Renal pelvis (tissue), 4 donors: Measurements from ENCODE around the gene MAP1LC3B2. TPM values are rescaled to one million over a fixed set of nuclear protein-coding genes. Genes with fewer than 3 reads are reported as not detected.

Experiments used
- DNase-seq: peaks from one replicate; pipeline ENCODE4 v3.0.0-alpha.2; 2013
- polyA plus RNA-seq, 3 donors: library from polyadenylated mRNA; unstranded; fragments of 120-200 nt; gene quantifications; one replicate each; pipeline ENCODE4 v1.2.1, GENCODE V29; 2013; ENCODE audit not compliant: insufficient read length in 3 of 3

The MAP1LC3B2 gene
- polyA plus RNA-seq, 3 donors, result 8.1 to 11.8 (median 11.5) TPM

GRCh38 chr12:116537101-116537904 lies 21.9 kb upstream of the MAP1LC3B2 start:
- peak; percentile 36 for DNase-seq

GRCh38 chr12:116538076-116538591 lies 21.0 kb upstream of the MAP1LC3B2 start:
- DNase-seq, result no peak

GRCh38 chr12:116538682-116539305 lies 20.4 kb upstream of the MAP1LC3B2 start:
- DNase-seq, result no peak

- no peak for DNase-seq
Measured at GRCh38 chr12:116539361-116539771, 19.8 kb upstream of the MAP1LC3B2 start.

- DNase-seq, result peak; percentile 86
Measured at GRCh38 chr12:116539905-116540482, 19.2 kb upstream of the MAP1LC3B2 start.

- no peak for DNase-seq
Measured at GRCh38 chr12:116540622-116541152, 18.5 kb upstream of the MAP1LC3B2 start.

- DNase-seq, result no peak
Measured at GRCh38 chr12:116541547-116542344, 17.4 kb upstream of the MAP1LC3B2 start.

GRCh38 chr12:116542345-116542956 lies 16.7 kb upstream of the MAP1LC3B2 start:
- no peak for DNase-seq

GRCh38 chr12:116544656-116545055 lies 14.5 kb upstream of the MAP1LC3B2 start:
- no peak for DNase-seq

GRCh38 chr12:116545144-116545543 lies 14.0 kb upstream of the MAP1LC3B2 start:
- DNase-seq, result no peak

- DNase-seq, result no peak
Measured at GRCh38 chr12:116545936-116546335, 13.2 kb upstream of the MAP1LC3B2 start.

GRCh38 chr12:116547955-116548501 lies 11.2 kb upstream of the MAP1LC3B2 start:
- DNase-seq, result peak; percentile 76

- no peak for DNase-seq
Measured at GRCh38 chr12:116549993-116550392, 9.2 kb upstream of the MAP1LC3B2 start.

GRCh38 chr12:116551151-116551550 lies 8.0 kb upstream of the MAP1LC3B2 start:
- no peak for DNase-seq

- no peak for DNase-seq
Measured at GRCh38 chr12:116551619-116551951, 7.6 kb upstream of the MAP1LC3B2 start.

- no peak for DNase-seq
Measured at GRCh38 chr12:116551952-116552772, 7.0 kb upstream of the MAP1LC3B2 start.

GRCh38 chr12:116552773-116553373 lies 6.3 kb upstream of the MAP1LC3B2 start:
- no peak for DNase-seq

GRCh38 chr12:116556356-116556952 lies 2.7 kb upstream of the MAP1LC3B2 start:
- DNase-seq, result no peak
